ENCODE measurements around the gene NCOA1.
"Not testable (repeated sequence)": the region's sequence is repeated elsewhere in the genome, so short reads cannot be mapped to it uniquely, and the experiment has no call there.

Gene NCOA1

DNA sequence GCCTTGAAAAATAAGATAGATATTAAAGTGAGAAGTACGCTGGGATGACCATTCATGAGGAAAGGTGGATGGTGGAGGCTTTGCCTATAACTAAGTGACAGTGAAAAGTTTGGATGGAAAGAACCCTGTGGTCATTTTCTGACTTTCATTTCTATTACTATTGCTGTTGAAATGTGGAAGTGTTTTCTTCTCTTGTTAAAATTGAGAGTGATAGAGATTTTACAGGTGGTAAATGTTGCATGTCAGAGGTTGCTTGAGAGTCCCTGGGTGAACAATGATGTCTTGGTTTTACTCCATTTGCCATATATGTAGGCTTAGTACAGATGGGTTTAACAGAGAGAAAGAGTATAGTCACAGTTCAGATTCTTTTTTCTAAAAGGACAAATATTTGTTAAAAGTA lies 18.4 kb downstream of the NCOA1 start:
- DNase-seq: no peak

DNA sequence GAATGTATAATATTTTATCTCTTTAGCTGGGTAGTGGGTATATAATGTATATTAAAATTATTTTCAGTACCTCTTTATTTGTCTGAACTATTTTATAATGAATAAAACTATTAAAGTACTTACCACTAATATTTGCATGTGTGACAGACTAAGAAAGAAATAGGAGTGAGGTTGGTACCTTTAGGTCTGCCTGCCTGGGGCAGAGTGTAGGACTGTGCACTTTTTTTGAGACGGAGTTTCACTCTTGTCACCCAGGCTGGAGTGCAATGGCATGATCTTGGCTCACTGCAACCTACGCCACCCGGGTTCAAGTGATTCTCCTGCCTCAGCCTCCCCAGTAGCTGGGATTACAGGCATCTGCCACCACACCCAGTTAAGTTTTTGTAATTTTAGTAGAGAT lies 18.8 kb downstream of the NCOA1 start:
- no peak for DNase-seq

DNA sequence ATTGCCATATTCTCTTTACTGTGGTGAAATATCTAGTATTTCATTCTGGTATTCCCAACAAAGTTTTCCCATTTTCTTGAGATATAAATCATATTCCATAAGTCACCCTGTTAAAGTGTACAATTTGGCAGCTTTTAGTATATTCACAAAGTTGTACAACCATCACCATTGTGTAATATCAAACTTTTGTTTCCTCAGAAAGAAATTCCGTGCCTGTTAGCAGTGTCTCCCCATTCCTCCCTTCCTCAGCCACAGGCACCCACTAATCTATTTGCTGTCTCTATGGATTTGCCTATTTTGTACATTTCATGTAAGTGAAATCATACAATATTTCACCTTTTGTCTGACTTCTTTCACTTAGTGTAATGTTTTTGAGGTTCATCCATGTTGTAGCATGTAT lies 19.7 kb downstream of the NCOA1 start:
- no peak for DNase-seq

DNA sequence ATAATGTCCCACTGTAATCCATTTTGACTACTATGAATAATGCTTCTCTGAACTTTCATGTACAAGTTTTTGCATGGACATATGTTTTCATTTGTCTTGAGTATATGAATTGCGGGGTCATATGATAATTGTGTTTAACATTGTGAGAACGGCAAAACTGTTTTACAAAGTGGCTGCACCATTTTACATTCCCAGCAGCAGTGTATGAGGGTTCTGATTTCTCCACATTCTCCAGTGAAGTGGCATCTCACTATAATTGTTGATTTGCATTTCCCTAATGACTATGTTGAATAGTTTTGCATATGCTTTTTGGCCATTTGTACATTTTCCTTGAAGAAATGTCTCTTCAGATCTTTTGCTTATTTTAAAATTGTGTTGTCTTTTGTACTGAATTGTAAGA lies 20.1 kb downstream of the NCOA1 start:
- no peak for DNase-seq

DNA sequence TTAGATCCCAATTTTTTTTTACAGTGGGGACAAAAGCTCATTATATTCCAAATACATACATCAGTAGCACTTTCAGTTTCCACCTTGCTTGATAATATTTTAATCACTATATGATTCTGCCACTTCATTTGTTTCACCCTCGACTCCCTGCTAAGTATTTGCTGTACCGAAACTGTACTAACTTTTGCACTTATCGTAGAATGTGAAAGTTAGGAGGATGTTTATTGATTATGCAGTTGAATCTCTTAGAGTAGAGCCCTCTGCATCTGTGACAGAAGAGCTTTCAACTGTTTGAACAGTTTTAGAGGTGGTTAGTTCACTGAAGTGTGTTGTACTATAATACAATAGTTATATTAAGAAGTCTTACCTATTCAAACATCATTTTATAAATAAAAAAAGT lies 20.8 kb downstream of the NCOA1 start:
- no peak for DNase-seq

DNA sequence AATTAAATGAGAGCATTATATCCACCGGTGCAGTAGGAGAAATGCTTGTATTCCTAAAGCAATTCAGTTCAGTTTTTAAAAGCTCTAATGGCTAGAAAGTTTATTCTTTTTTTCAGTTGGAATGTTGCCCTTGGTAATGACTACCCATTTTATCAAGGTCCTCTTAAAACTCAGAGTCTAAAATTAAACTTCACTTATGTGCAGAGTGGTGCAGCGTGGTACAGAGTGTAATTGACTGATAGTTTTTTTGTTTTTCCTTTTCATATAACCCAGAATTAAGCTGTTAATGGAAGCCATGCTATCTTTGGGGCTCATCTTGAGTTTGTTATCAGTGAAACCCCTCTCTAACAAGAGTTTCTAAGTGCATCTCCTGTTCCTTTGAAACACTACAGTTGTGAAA lies 21.4 kb downstream of the NCOA1 start:
- no peak for DNase-seq

DNA sequence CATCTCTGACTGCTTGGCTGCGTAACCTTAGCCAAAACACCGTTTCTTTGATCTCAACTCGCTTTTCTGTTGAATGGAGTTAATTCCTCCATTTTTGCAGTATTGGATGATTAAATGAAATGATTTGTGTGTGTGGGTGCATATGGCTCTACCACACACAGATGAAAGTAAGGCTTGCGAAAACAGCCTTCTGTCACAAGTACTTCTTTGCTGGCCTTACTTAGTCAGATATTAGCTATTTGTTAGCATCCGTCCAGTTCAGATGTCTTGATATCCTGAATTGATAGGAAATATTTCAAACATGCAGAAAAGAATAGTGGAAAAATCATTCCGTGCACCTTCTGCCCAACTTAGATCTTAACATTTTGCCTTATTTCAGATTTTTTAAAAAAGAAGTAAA lies 21.8 kb downstream of the NCOA1 start:
- DNase-seq: no peak

DNA sequence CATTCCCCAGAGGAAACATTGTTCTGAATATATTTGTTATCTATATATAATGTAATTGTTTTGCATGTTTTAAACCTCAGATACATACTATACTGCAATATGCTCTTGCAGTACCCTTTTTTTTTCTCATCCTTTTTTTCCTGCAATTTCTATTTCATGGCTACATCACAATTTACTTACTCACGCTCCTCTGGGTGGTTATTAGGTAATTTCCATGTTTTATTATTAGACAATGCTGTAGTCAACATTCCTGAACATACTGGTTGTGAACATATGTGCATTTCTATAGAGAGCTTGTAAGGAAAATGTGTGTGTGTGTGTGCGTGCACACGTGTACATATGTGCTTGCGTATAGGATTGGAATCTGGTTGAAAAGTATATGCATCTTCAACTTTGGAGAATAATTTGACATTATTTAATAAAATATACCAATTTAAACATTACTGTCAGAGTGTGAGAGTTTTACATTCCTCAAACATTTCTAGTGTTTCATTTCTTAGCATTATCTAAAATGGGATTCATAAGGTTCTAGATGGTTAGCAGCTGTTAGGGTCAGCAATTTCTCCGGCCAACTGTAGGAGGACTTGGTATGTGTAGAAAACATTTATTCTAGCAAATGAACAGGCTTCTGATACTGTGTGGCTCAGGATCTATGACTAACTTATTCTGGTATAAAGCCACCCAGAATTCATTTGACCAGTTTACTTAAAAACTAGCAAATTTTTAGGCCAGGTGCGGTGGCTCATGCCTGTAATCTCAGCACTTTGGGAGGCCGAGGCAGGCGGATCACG lies 22.4 kb downstream of the NCOA1 start:
- DNase-seq: no peak

DNA sequence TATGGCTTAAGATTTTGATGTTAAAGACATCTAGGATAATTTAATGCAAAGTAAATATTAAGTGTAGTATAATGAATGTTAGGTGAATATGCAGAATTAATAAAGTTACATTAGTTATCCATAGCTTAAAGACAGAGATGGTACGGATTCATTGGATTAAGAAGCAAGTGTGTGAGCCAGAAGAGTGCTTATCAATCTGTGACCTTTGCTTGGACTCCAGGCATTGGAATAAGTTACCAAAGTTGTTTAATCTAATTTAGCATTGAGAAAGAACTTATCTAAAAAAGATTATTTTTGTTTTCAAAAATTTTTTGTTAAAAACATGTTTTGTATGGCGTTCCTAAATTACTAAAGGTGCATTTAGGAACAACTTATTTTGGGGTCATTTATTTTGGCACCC lies 23.8 kb downstream of the NCOA1 start:
- DNase-seq: no peak

DNA sequence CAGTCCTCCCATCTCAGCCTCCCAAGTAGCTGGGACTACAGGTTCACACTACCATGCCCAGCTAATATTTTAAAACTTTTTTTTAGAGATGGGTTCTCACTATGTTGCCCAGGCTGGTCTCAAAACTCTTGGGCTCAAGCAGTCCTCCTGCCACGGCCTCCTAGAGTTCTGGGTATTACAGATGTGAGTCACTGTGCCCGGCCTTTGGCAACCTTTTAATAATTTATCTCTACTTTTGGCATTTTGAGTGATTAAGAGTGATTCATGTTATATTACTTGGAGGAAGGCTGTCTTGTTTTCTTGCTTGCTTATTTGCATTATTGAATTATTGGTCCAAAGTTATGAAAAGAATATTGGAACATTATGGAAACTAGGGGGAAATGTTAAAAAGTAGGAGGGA lies 24.3 kb downstream of the NCOA1 start:
- no peak for DNase-seq

DNA sequence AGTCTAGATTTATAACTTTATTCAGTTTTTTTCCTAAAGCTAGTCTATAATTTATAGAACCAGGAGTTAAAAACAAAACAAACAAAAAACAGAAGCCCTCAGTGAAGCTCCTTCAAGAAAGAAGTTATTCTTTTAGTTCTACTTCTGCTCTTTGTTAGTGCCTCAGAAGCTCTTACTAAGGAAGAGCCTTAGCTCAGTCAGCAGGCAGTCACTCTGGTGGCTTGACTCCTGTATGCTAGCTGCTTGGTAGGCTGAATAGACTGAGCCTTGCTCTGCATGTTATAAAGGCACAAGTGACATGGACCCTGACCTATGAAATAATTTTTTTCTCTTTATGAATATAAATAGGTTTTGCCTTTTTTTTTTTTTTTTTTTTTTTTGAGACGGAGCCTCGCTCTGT lies 24.8 kb downstream of the NCOA1 start:
- DNase-seq: no peak

DNA sequence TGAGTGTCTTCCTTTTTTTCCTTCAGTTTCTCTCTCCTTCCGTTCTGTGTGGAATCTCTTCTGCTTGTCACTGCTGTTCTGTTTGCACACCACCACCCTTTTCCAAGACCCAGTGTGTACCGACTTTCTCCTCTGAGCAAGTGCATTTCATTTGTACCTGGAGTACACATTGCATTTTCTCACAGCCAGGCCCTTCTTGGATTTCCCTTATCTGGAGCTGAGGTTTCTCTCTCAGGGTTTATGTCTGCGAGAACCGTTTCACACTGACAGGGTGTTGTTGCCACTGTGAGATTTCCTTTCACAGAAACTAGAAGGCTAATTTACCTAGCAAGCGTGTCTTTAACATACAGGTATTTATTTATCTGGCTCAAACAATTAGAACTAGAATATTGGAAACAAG lies 26.2 kb downstream of the NCOA1 start:
- no peak for DNase-seq

DNA sequence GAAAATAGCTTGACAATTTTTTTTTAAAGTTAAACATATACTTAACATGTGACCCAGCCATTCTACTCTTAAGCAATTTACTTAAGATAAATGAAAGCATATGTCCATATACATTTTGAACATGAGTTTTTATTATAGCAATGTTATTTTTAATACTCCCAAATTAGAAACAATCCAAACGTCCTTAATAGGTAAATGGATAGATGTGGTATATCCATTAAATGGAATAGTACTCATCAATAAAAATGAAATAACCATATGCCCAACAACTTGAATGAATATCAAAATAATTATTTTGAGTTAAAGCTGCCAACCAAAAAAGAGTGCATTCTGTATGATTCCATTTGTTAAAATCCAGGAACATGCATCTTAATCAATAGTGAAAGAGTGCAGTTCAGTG lies 29.1 kb downstream of the NCOA1 start:
- no peak for DNase-seq

DNA sequence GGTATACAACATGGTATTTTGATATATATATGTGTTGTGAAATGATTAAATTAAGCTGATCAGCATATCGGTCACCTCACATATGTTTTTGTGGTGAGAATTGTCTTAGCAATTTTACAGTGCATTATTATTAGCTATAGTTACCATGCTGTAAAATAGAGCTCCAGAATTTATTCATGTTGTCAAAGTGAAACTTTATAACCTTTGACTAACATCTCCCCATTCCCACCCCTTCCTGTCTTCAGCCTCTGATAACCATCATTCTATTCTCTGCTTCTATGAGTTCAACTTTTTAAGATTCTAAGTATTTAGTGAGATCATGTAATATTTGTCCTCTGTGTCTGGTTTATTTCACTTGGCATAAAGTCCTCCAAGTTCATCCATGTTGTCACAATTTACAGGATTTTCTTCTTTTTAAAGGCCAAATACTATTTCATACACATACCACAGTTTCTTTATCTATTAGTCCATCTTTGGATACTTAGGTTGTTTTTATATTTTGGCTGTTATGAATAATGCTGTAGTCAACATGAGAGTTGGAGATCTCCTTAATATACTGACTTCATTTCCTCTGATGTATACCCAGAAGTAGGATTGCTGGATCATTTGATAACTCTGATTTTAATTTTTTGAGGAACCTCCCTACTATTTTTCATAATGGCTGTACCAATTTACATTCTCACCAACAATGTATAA lies 30.3 kb downstream of the NCOA1 start:
- no peak for DNase-seq

DNA sequence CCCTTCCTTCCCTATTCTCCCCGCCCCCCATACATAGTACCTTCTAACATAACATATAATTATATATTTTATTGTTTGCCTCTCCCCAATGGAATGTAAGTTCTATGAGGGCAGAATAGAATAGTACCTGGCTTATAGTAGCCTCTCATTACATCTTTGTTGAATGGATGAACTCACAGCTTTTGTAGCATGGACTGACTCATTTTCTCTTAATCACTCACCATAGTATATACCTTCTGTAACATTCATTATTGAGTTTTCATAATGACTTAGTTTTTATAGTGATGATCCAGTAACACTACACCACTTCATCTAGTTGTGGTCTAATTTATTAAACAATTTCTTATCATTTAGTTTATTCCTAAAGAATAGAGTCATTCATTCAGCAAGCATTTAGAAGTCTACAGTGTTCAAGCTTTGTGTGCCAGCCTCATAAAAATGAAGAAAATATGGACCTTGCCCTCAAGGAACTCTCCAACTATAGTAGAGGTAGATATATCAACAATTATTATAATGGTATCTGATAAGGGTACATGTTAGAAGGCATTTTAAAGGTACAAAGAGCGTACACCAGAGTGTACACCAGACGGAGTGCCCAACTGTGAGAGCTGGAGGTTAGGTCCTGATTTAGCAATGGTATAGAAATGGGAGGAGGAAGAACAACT lies 31.1 kb downstream of the NCOA1 start:
- no peak for DNase-seq

DNA sequence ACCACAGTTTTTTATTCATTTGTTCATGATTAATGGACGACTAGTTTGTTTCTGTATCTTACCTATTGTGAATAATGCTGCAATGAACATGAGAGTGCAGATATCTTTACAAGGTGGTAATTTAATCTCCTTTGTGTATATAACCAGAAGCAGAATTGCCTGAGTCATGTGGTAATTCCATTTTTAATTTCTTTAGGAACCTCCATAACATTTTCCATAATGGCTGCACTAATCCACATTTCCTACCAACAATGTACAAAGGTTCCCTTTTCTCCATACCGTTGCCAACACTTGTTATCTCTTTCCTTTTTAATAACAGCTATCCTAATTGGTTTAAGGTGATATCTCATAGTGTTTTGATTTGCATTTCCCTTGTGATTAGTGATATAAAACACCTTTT lies 36.5 kb downstream of the NCOA1 start:
- DNase-seq: no peak

DNA sequence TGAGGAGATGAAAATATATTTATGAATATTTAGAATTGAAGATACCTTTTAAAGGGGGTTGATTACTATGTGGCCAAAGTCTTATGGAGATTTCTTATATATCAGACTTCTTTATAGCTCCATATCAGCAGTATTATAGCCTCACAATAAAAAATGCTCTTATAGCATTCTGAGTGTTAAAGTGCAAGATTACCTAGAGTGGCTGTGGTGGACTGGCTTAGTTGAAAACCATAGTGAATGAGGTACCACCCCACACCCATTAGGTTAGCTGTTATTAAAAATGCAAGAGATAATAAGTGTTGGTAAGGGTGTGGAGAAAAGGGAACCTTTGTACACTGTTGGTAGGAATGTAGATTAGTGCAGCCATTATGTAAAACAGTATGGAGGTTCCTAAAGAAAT lies 39.7 kb downstream of the NCOA1 start:
- DNase-seq: no peak

DNA sequence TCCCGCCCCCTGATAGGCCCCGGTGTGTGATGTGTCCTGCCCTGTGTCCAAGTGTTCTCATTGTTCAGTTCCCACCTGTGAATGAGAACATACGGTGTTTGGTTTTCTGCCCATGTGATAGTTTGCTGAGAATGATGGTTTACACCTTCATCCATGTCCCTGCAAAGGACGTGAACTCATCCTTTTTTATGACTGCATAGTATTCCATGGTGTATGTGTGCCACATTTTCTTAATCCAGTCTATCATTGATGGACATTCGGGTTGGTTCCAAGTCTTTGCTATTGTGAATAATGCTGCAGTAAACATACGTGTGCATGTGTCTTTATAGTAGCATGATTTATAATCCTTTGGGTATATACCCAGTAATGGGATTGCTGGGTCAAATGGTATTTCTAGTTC lies 40.6 kb downstream of the NCOA1 start:
- not testable (repeated sequence) for DNase-seq

DNA sequence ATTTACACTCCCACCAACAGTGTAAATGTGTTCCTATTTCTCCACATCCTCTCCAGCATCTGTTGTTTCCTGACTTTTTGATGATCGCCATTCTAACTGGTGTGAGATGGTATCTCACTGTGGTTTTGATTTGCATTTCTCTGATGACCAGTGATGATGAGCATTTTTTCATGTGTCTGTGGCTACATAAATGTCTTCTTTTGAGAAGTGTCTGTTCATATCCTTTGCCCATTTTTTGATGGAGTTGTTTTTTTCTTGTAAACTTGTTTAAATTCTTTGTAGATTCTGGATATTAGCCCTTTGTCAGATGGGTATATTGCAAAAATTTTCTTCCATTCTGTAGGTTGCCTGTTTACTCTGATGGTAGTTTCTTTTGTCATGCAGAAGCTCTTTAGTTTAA lies 41.0 kb downstream of the NCOA1 start:
- DNase-seq: not testable (repeated sequence)

DNA sequence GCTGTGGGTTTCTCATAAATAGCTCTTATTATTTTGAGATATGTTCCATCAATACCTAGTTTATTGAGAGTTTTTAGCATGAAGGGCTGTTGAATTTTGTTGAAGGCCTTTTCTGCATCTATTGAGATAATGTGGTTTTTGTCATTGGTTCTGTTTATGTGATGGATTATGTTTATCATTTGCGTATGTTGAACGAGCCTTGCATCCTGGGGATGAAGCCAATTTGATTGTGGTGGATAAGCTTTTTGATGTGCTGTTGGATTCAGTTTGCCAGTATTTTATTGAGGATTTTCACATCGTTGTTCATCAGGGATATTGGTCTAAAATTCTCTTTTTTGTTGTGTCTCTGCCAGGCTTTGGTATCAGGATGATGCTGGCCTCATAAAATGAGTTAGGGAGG lies 42.5 kb downstream of the NCOA1 start:
- DNase-seq: not testable (repeated sequence)

DNA sequence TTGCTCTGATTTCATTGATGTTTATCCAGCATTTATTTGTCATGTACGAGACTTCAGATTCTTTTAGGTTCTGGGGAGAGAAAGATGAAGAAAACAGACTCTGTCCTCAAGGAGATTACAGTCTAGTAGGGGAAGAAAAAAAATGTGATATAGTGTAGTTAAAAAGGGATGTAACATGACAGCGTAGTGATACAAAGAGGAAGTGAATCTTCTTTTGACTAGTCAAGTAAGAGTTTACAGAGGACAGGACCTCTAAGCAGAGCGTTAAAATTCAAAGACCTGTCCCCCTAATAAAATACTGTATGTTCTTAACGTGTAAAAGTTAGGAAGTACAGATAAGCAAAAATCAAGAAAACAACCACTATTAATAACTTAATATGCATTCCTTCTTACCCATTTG lies 47.7 kb downstream of the NCOA1 start:
- DNase-seq: no peak

DNA sequence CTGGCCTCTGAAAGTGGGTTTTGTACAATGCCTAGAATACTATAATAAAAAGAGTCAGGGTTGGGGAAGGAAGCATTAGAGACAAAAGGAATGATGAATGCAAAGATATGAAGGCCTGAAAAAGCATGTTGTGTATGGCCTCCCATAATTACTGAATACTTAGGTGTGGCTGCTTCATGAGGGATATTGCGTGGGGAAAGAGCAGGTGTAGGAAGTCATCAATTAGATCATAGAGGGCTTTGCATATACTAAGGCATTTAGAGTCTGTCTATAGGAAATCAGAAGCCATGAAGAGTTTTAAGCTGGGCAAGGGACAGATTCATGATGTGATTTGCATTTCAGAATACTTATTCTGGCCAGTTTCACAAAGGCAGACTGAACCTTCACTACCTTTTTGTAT lies 48.2 kb downstream of the NCOA1 start:
- DNase-seq: no peak

DNA sequence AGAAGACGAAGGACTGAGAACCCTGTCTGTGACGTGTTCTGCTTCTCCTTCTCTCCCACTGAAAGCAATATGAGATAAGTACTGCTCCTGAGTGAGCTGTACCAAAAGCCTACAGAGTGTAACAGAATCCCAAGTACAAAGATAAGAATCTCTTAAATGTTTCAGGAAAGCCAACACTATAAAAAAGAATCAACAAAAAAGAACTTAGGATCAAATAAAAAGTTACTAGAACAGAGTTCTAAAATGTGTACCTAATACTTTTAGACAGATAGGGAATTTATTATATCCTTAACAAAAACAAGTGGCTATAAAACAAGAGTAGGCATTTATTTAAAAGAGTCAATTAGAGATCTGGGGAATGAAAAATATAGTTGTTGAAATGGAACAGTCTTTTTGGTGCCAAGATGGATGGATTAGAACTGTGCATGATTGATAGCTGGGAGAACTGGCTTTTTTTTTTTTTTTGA lies 49.0 kb downstream of the NCOA1 start:
- DNase-seq: no peak

DNA sequence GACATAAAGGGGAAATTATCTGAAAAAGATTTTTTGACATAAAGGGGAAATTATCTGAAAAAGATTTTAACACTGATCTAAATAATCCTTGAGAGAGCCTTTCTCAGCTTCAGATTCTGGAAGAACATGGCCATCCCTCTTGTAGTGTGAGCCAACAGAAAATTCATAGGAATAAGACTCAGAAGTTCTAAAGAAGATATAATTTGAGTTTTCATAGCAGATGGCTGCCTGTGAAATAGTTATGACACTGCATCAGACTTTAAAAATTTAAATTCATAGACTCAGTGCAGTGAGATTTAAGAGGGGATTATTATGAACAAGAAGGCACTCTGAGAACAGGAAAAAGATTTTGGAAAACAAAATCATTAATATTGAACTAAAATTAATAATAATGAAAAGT lies 50.6 kb downstream of the NCOA1 start:
- no peak for DNase-seq

Data from NCI-H524 (cell line).